ENCODE results near the gene ZNF141.
"Not testable (repeated sequence)": the region's sequence is repeated elsewhere in the genome, so short reads cannot be mapped to it uniquely, and the experiment has no call there.

The ZNF141 gene

DNA sequence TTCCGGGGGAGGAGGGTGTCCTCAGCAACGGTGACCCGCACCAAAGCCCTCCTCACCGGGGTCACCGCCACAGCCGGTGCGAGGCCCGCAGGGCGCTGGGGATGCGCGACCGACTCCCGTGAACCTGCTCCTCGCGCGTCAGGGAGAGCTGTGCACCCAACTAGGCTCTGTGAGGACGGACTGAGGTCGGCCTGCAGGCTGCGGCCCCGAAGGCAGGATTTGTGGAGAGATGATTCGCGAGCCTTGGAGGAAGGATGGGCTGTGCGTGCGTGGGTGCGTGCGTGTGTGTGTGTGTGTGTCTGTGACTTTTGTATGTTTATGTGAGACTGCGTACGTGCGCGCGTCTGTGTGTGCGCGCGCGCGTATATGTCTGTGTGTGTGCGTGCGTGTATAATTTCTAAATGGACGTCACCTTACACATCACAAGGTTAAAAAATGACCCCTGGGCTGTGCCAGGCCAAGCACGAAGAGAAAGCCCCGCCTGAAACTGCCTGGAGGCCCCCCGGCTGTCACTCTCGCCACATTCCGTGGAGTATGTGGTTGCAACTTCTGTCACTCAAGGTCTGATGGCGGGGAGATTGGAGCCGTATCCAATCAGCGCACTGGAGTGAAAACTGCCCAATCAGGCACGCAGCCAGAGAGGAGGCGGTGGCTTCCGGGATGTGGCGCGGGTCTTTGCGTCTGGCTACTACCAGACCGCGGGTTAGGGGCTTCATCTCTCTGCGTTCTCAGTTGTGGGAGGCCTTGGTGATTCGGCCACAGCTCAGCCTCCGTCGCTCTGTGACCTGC, at the start of gene ZNF141:
Gene ZNF141 (plus strand): TSS at position 672 of the 789 bp plus-strand sequence. CDS start 170 bp downstream, outside the sequence.
- in situ Hi-C loops (cut with MboI; ENCODE audit: low sequenced_read_pairs) = no loop called here

DNA sequence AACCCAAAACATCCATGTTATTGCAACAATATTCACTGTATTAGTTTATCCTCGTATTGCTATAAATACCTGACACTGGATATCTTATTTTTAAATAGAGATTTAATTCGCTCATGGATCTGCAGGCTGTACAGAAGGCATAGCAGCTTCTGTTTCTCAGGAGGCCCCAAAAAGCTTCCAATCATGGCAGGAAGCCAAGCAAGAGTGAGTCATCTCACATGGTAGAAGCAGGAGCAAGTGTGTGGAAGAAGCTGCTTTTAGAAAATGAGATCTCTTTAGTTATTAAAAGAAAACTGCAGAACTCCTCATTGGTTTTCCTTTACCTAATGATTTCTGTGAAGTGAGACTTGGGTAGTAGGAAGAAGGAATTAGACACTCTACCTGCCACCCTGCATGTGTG, 48.7 kb upstream of the ZNF141 start:
- in situ Hi-C loops (cut with MboI; ENCODE audit: low sequenced_read_pairs) = no loop called here

DNA sequence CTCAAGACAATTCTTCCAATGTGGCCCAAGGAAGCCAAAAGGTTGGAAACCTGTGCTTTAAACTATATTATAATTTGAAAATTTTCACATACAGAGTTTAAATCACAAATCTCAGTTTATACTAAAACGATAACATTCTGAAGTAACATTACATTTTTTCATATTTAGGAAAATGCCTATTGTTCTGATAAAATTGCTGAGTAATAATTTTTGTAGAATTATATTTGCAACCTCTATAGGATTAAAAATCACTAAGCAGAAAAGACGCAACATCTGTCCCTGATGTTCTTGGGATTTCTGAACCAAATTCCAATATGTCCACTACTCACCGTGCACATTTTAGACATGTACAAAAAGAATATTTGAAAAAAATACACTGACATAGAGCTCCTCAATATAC, 42.9 kb upstream of the ZNF141 start:
- in situ Hi-C loops (cut with MboI; ENCODE audit: low sequenced_read_pairs) = no loop called here

DNA sequence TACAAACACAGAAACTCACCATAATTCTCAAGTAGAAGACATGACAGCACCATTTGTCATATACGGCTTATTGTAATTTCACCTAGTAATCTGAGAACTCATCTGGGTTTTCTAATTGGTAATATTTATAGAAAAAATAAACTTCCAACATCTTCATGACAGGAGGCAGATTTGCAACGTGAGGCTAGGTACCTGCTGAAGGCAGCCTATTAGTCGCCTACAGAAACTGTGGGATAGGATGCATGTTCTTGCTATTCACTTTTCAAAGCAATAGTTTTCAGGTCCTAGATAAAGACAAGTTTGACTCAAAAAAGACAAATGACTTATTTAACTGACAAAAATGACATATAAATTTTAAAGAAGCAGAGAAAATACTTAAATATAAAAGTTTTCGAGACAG, 35.2 kb upstream of the ZNF141 start:
- in situ Hi-C loops (cut with MboI; ENCODE audit: low sequenced_read_pairs) = no loop called here

DNA sequence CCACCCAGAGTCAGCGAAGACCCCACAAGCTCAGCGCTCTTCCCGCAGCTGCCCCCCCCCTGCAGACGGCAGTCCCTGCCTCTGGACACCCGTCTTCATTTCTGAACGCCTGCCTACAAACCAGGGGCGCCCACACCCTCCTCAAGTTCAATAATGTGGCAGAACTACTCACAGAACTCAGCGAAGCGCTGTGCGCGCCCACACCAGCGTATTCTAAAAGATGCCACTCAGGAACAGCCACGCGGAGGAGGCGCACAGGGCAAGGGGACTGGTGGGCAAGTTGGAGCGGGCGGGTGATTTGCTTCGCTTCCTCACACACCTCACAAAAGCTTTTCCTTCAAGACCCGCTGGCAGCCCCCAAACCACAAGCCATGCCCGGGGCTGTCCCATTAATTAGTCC, 33.1 kb upstream of the ZNF141 start:
- in situ Hi-C loops (cut with MboI; ENCODE audit: low sequenced_read_pairs) = not testable (repeated sequence)

DNA sequence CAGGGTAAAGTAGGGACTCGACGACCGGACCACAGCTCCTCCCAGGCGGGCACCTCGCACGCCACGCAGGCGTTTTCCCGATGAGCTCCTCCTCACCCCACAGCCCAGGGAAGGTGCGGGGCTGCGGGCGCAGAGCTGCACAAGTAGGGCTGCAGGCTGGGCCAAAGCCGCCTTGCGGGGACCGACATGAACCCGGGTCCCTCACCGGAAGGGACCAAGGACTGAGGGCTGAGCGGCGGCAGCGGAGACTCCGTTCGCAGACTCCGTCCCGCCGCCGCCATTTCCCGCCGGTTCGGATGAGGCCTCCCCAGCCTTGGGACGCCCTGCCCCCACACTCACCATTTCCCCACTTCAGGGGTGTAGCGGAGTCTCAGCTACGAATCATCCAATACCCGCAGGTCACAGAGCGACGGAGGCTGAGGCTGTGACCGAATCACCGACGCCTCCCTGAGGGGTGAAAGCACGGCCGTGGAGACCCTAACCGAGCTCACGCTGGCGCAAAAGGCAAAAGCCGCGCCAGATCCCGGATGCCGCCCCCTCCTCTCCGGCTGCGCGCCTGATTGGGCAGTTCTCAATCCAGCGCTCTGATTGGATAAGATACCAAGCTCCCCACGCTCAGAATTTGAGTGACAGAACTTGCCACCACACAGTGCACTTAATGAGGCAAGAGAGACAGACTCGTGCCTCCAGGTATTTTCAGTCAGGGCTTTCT, 32.5 kb upstream of the ZNF141 start, which contains the start of gene ZNF732:
Gene ZNF732 (minus strand): TSS at position 506 of the 712 bp plus-strand sequence. CDS start 164 bp downstream, at position 342.
- in situ Hi-C loops (cut with MboI; ENCODE audit: low sequenced_read_pairs) = no loop called here

DNA sequence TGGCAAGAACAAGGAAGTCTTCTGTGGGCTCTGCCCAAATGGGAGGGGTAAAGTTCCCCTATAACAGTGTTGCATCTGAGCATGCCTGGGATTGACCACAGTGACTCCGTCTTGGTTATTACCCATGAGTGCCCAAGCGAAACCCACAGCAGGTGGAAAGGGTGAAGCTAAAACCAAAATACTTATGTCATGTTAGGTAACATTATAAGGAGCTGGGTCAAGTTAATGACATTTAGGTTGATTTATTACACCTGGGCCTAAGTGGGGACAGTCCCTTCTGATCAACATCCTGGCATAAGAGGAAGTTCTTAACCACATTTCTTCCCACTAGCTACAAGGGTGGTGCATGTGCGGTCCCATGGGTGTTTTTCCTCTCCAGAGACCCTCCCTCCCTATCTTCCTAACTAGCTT, 31.1 kb upstream of the ZNF141 start:
- in situ Hi-C loops (cut with MboI; ENCODE audit: low sequenced_read_pairs) = no loop called here

DNA sequence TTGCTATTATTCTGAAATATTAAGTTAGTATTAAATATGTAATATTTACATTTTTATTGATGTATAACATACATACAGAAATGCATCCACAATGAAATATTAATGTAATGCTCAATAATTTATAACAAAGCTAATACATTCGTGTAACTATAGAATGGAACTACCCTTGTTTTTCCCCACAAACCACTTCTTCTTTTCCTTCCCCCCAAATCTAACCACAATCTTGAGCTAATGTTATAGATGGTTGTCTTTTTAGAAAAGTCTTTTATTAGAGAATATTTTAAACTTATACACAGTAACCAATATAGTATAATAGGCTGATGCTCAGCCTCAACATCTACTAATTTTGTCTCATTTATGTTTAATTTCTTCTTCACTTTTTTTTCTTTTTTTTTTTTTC, 27.8 kb upstream of the ZNF141 start:
- in situ Hi-C loops (cut with MboI; ENCODE audit: low sequenced_read_pairs) = no loop called here

DNA sequence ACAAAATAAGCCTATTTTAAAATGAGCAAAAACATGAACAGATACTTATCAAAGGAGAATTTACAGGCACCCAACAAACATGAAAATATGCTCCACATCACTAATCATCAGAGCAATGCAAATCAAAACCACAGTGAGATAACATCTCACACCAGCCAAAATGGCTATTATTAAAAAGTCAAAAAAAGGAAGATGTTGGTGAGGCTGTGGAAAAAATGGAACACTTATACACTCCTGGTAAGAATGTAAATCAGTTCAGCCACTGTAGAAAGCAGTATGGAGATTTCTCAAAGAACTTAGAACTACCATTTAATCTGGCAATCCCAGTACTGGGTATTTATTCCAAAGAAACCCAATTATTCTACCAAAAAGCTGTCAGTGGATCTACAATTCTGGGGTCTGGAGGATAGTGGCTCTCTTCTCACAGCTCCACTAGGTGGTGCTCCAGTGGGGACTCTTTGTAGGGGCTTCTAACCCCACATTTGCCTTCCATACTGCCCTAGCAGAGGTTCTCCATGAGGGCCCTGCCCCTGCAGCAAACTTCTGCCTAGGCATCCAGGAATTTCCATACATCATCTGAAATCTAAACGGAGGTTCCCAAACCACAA, 23.2 kb upstream of the ZNF141 start:
- in situ Hi-C loops (cut with MboI; ENCODE audit: low sequenced_read_pairs) = no loop called here

DNA sequence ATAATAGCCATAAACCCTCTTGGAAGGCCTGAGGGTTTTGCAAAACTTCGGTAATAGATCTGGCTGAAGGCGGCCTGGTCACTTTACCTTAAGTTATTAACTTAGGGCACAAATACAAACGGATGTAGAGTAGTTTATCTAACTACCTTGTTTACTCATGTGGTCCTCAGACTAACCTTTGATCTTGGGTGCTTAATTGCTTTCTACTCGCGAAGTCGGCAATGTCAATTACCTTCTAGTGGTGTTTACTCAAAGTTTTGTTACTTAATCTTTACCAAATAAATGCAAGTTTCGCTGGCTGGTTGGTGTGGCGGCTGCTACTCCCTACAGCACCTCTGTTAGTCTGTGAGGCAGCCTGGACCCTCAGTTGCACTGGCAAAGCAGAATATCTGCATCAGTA, 8.9 kb upstream of the ZNF141 start:
- in situ Hi-C loops (cut with MboI; ENCODE audit: low sequenced_read_pairs) = no loop called here

DNA sequence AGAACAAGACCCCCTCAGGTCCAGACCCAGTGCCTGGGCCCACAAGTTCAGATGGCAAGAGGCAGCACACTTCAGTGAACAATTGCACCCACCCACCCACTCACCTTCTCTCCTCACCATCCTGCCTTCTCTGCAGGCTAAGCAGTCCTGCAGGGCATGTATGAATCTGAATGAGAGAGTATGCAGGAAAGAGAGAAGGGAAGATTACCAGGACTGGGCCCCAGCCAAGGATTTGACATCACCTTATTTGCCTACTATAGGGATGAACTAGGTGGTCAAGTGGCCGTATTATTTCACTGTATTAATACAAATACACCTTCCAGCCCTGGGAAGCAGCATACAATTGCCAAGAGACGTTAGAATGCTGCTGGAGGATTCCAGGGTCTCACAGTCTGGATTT, 2.1 kb upstream of the ZNF141 start:
- in situ Hi-C loops (cut with MboI; ENCODE audit: low sequenced_read_pairs) = no loop called here

DNA sequence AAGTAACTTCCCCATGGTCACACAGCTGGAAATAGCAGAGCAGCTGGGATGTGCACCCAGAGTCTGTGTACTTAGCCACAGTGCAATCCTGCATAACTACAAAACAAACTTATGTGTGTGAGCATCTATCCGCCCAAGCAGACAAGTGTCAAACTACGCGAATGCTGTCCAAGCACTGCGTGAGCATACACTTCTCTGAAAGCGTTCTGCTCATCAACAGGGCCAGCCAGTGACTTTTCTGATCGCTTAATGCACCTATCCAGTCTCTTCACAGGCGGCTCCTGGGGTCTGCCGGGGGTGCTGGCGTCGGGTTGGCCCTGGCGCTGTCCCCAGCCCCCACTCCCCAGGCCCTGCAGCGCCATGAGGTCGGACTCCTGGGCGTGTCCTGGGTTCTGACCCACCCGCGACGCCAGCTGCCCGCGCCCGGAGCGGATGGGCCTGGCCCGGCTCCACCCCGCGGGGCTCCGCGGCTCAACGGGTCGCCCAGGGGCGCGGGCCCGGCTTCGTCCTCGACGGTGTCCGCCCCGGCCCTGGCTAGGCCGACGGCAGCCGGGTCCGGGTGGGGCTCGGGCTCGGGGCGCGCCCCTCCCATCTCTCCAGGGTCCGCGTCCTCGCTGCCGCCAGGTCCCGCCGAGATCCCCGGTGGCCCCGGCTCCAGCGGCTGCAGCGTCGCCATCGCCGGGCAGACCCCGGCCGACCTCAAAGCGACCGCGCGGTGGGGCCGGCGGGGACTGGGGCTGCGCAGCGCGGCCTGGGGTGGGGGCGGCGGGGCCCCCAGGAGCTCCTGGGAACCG, 1.3 kb upstream of the ZNF141 start:
- in situ Hi-C loops (cut with MboI; ENCODE audit: low sequenced_read_pairs) = no loop called here

DNA sequence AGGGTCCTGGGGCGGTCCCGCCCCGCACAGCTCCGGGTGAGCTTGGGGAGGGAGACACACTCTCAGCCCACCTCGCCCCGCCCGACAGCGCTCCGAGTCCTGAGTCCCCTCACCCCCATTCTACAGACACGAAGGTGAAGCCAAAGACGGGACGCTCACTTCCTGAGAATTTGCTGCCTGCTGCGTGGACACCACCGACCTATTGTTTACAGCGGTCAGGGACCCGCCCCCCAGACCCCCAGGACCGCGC, 796 bp upstream of the ZNF141 start:
- in situ Hi-C loops (cut with MboI; ENCODE audit: low sequenced_read_pairs) = no loop called here

DNA sequence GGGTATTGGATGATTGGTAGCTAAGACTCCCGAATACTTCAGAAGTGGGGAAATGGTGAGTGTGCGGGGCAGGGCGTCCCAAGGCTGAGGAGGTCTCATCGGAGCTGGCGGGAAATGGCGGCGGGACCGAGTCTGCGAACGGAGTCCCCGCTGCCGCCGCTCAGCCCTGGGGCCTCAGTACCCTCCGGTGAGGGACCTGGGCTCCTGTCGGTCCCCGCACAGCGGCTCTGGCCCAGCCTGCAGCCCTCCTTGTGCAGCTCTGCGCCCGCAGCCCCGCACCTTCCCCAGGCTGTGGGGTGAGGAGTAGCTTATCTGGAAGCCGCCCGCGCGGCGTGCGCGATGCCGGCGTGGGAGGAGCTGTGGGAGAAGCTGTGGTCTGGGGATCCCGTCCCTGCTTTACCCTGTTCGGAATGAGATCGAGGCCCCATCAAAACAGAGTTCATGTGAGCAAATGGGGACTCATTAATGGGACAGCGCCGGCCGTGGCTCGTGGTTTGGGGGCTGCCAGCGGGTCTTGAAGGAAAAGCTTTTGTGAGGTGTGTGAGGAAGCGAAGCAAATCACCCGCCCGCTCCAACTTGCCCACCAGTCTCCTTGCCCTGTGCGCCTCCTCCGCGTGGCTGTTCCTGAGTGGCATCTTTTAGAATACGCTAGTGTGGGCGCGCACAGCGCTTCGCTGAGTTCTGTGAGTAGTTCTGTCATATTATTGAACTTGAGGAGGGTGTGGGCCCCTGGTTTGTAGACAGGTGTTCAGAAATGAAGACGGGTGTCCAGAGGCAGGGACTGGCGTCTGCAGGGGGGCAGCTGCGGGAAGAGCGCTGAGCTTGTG, 531 bp downstream of the ZNF141 start:
- in situ Hi-C loops (cut with MboI; ENCODE audit: low sequenced_read_pairs) = no loop called here

DNA sequence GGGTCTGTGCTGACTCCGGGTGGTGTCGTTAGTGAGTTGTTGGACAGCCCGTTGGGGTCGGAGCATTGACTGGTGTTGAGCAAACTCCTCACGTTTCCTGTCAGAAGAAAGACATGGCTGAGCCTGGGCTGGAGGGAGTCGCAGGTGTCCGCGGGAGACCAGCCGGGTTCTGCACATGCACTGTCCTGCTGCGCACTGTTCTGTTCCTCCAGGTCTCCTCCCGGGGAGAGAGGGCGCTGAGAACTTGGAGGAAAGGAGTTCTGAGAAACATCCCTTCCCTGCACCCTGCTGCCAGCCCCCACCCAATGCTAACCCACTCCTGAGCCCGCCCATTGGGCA, 1.1 kb downstream of the ZNF141 start:
- in situ Hi-C loops (cut with MboI; ENCODE audit: low sequenced_read_pairs) = no loop called here

DNA sequence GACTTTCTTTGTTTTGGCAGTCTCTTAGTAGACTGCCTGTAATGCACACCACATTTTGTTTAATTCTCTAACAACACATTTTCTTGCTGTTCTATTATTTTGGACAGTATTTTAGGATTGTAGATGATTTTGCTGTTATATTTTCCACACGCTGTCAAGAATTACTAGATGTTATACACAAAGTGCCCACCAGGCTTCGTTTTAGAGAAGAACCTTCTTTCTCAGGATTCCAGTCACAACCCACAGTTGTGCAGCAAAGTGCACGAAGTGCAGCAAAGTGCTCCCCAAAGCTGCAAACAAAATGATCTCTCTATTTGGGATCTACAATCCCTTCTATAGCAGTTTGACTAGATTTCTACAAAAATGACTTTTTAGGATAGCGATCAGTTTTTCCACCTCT, 2.4 kb downstream of the ZNF141 start:
- in situ Hi-C loops (cut with MboI; ENCODE audit: low sequenced_read_pairs) = no loop called here

DNA sequence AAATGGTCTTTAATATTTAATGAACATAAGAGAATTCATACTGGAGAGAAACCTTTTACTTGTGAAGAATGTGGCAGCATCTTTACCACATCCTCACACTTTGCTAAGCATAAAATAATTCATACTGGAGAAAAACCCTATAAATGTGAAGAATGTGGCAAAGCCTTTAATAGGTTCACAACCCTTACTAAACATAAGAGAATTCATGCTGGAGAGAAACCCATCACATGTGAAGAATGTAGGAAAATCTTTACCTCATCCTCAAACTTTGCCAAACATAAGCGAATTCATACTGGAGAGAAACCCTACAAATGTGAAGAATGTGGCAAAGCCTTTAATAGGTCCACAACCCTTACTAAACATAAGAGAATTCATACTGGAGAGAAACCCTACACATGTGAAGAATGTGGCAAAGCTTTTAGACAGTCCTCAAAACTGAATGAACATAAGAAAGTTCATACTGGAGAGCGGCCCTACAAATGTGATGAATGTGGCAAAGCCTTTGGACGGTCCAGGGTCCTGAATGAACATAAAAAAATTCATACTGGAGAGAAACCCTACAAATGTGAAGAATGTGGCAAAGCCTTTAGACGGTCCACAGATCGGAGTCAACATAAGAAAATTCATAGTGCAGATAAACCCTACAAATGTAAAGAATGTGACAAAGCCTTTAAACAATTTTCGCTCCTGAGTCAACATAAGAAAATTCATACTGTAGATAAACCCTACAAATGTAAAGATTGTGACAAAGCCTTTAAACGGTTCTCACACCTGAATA, 35.6 kb downstream of the ZNF141 start:
- in situ Hi-C loops (cut with MboI; ENCODE audit: low sequenced_read_pairs) = no loop called here

DNA sequence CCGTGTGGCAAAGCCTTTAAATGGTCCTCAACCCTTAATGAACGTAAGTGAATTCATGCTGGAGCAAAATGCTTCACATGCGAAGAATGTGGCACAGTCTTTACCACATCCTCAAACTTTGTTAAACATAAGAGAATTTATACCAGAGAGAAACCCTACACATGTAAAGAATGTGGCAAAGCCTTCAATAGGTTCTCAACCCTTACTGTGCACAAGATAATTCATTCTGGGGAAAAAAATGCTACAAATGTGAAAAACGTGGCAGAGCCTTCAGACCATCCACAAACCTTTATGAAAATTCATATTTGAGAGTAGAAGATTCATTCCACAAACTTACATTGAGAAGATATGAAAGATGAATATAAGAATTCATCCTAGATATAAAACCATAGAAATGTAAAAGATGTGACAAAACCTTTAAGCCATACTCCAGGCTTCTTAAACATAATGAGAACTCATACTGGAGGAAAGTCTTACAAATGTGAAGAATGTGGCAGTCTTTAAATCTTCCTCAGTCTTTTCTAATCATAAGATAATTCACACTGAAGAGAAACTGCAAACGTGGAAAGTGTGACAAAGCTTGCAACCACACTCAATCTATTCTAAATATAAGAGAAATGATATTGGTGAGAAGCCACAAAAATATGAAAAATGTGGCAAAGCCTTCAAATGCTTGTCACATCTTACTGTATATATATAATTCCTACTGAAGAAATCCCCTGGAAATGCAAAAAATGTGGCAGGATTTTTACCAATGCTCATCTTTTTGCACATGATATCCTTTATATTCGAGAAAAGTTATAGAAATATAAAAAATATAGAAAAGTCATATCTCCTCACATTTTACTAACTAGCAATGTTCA, 36.9 kb downstream of the ZNF141 start:
- in situ Hi-C loops (cut with MboI; ENCODE audit: low sequenced_read_pairs) = no loop called here

Data from HL-60/S4 treated with retinoic acid at 250 ng/mL for 4 days and 3 days (cell line).